Measurements from ENCODE around the gene STK32B. TPM values are rescaled to one million over a fixed set of nuclear protein-coding genes. Genes with fewer than 3 reads are reported as not detected.

The STK32B gene
- polyA plus RNA-seq, 1 of the 3 experiments (the other 2 are of a cell fraction) = 0.20 TPM

- DNase-seq = peak; percentile 88
- WGBS (ENCODE audit: low lambda C conversion rate) = 4% methylated on average over 29 of the region's 36 CpGs
- H3K4me3 ChIP-seq (ENCODE audit: low read depth in 2 of 2, low read length in 1 of 2) = peak overlapping the region; percentile 38 to 68
- H3K9me2 ChIP-seq = no peaks in the 10 kb centered on the region
- CTCF ChIA-PET = interaction anchor here (0.6 to 3.7 kb wide), 30 partner anchors 9 to 1276 kb away, joined by 3 to 17 read pairs (median 4); no protein-coding TSS in a partner anchor
- H3K4me2 ChIP-seq = peak overlapping the region; percentile 100
- H3K27ac ChIP-seq (ENCODE audit: low read depth in 2 of 2, low read length in 1 of 2) = no peak overlapping the region
- POLR2A ChIA-PET = no interaction called here
- H3K27me3 ChIP-seq (ENCODE audit: insufficient read depth) = peaks cover 15% of the 10 kb centered on the region
- peak; percentile 81 for TF ChIP-seq SMC3 (IDR thresholded peaks at IDR 0.05; ENCODE audit: low read depth, low read length)
- peak; percentile 79 for TF ChIP-seq RAD21 (IDR thresholded peaks at IDR 0.05; ENCODE audit: low read length)
- no peak for TF ChIP-seq RCOR1 (IDR thresholded peaks at IDR 0.05; ENCODE audit: low read length)
- TF ChIP-seq, protein P1, sequence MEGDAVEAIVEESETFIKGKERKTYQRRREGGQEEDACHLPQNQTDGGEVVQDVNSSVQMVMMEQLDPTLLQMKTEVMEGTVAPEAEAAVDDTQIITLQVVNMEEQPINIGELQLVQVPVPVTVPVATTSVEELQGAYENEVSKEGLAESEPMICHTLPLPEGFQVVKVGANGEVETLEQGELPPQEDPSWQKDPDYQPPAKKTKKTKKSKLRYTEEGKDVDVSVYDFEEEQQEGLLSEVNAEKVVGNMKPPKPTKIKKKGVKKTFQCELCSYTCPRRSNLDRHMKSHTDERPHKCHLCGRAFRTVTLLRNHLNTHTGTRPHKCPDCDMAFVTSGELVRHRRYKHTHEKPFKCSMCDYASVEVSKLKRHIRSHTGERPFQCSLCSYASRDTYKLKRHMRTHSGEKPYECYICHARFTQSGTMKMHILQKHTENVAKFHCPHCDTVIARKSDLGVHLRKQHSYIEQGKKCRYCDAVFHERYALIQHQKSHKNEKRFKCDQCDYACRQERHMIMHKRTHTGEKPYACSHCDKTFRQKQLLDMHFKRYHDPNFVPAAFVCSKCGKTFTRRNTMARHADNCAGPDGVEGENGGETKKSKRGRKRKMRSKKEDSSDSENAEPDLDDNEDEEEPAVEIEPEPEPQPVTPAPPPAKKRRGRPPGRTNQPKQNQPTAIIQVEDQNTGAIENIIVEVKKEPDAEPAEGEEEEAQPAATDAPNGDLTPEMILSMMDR (IDR thresholded peaks at IDR 0.05) = peak; percentile 72
- H3K79me2 ChIP-seq (ENCODE audit: insufficient read depth) = no peaks in the 10 kb centered on the region
- H3K9me3 ChIP-seq = no peaks in the 10 kb centered on the region
- peaks cover 0 to 12% of the 10 kb centered on the region in 2 experiments; a peak in 1 of 4 replicates for H3K4me1 ChIP-seq (ENCODE audit: control insufficient read depth in 1 of 2, insufficient read depth in 2 of 2, low read depth in 1 of 2, low read length in 1 of 2)
- peak overlapping the region; percentile 52; the same call in 1 of the 2 replicates for H3K9ac ChIP-seq
- H3K36me3 ChIP-seq (replicated peaks in 1 of 2; ENCODE audit: control insufficient read depth in 1 of 2, insufficient read depth in 2 of 2, low read length in 1 of 2) = no peaks in the 10 kb centered on the region
- no peaks in the 10 kb centered on the region for H3F3A ChIP-seq (replicated peaks; ENCODE audit: insufficient read depth)
- no peaks in the 10 kb centered on the region for H4K20me1 ChIP-seq (ENCODE audit: insufficient read depth)
- peak overlapping the region; percentile 99 for H2AFZ ChIP-seq (ENCODE audit: low read depth)
Observed at GRCh38 chr4:5050520-5051277, 581 bp upstream of the STK32B start.

- H3K79me2 ChIP-seq (ENCODE audit: insufficient read depth) = no peaks in the 10 kb centered on the region
- H3K9me3 ChIP-seq = no peaks in the 10 kb centered on the region
- no peak overlapping the region for H3K27ac ChIP-seq (ENCODE audit: low read depth in 2 of 2, low read length in 1 of 2)
- 0 out of 2 replicates have a peak overlapping the region, but pooled peaks have one; percentile 99 for H2AFZ ChIP-seq (ENCODE audit: low read depth)
- WGBS (ENCODE audit: low lambda C conversion rate) = 21% methylated on average over 15 of the region's 18 CpGs
- ChIA-PET POLR2A (no interaction called here), CTCF (interaction anchor here (0.6 to 3.7 kb wide), 5 partner anchors 7 to 738 kb away, joined by 3 to 17 read pairs (median 4); no protein-coding TSS in a partner anchor)
- H3K4me3 ChIP-seq (ENCODE audit: low read depth in 2 of 2, low read length in 1 of 2) = peak overlapping the region in 1 of 2 experiments; percentile 68; a peak in 3 of 4 replicates
- peaks cover 15% of the 10 kb centered on the region for H3K27me3 ChIP-seq (ENCODE audit: insufficient read depth)
- H3K9me2 ChIP-seq = no peaks in the 10 kb centered on the region
- no peaks in the 10 kb centered on the region for H4K20me1 ChIP-seq (ENCODE audit: insufficient read depth)
- no peaks in the 10 kb centered on the region for H3K36me3 ChIP-seq (replicated peaks in 1 of 2; ENCODE audit: control insufficient read depth in 1 of 2, insufficient read depth in 2 of 2, low read length in 1 of 2)
- DNase-seq = no peak
- H3K4me2 ChIP-seq = peak overlapping the region; percentile 100
- H3F3A ChIP-seq (replicated peaks; ENCODE audit: insufficient read depth) = no peaks in the 10 kb centered on the region
- peaks cover 0 to 12% of the 10 kb centered on the region in 2 experiments; a peak in 1 of 4 replicates for H3K4me1 ChIP-seq (ENCODE audit: control insufficient read depth in 1 of 2, insufficient read depth in 2 of 2, low read depth in 1 of 2, low read length in 1 of 2)
- no peak overlapping the region for H3K9ac ChIP-seq
- TF ChIP-seq FOSL2 (IDR thresholded peaks at IDR 0.05; ENCODE audit: borderline replicate concordance, low read depth) (no peak), NRF1 (IDR thresholded peaks at IDR 0.05; ENCODE audit: low read depth, low read length) (no peak), ZBTB33 (IDR thresholded peaks at IDR 0.05; ENCODE audit: borderline replicate concordance, low read depth) (no peak), POLR2AphosphoS5 (IDR thresholded peaks at IDR 0.05; ENCODE audit: low read depth, low read length) (no peak), FOXM1 (IDR thresholded peaks at IDR 0.05; ENCODE audit: low read depth) (no peak), REST (IDR thresholded peaks at IDR 0.05; ENCODE audit: low read depth, low read length) (no peak), YY1 (IDR thresholded peaks at IDR 0.05; ENCODE audit: low read depth) (no peak), RCOR1 (IDR thresholded peaks at IDR 0.05; ENCODE audit: low read length) (no peak), MEF2A (IDR thresholded peaks at IDR 0.05; ENCODE audit: borderline replicate concordance, low read depth) (no peak), USF2 (IDR thresholded peaks at IDR 0.05; ENCODE audit: borderline replicate concordance, low read depth, low read length) (no peak)
- TF ChIP-seq, protein P1 (IDR thresholded peaks at IDR 0.05) = no peak
Observed at GRCh38 chr4:5052204-5052702, 973 bp downstream of the STK32B start.

All from SK-N-SH (cell line).